Activated CD4-positive, alpha-beta memory T cell treated with anti-CD3 and anti-CD28 coated beads, Interleukin-2, amount 10 ng/mL, durations not matched to agents 7 days and 5 days (primary cell): ENCODE measurements around the gene FMNL2. TPM values are rescaled to one million over a fixed set of nuclear protein-coding genes. Genes with fewer than 3 reads are reported as not detected.

Experiments used
- CTCF ChIA-PET: fragments of 350-600 bp; sonication (Branson Sonifier 250); formaldehyde crosslinking; loops from one replicate; lab custom pipeline; 2021; ENCODE audit warnings: antibody characterized with exemption, inconsistent platforms; lab: Charles Lee
- POLR2A ChIA-PET: fragments of 350-600 bp; sonication (Branson Sonifier 250); formaldehyde crosslinking; loops from one replicate; lab custom pipeline; 2021; ENCODE audit warnings: antibody characterized with exemption; lab: Charles Lee
- DNase-seq: peaks from one replicate; pipeline ENCODE4 v3.0.0-alpha.2; 2020
- H3K27ac Mint-ChIP-seq: one replicate; pipeline ENCODE4 v1.8.0; 2021; ENCODE audit warnings: mild to moderate bottlenecking, mixed read lengths
- H3K27me3 Mint-ChIP-seq: one replicate; pipeline ENCODE4 v1.8.0; 2021; ENCODE audit warnings: mixed read lengths
- H3K36me3 Mint-ChIP-seq: one replicate; pipeline ENCODE4 v1.8.0; 2021; ENCODE audit warnings: low read depth, mixed read lengths
- H3K4me1 Mint-ChIP-seq: one replicate; pipeline ENCODE4 v1.8.0; 2021; ENCODE audit warnings: mixed read lengths
- H3K4me3 Mint-ChIP-seq: one replicate; pipeline ENCODE4 v1.8.0; 2021; ENCODE audit warnings: mild to moderate bottlenecking, mixed read lengths
- H3K9me3 Mint-ChIP-seq: one replicate; pipeline ENCODE4 v1.8.0; 2021; ENCODE audit warnings: mixed read lengths
- total RNA-seq, 2 experiments: library from RNA; stranded (reverse); gene quantifications; one replicate each; pipeline ENCODE4 v1.2.3, GENCODE V29; 2021

The FMNL2 gene
- total RNA-seq, 2 experiments from 2014 or later: 1.0 to 1.1 TPM

- Mint-ChIP-seq H3K27me3 (peaks cover 14% of the 10 kb centered on the region), H3K4me1 (no peaks in the 10 kb centered on the region)
Measured at GRCh38 chr2:152458441-152458940, 123.5 kb downstream of the FMNL2 start.

GRCh38 chr2:152459091-152459490, 124.1 kb downstream of the FMNL2 start:
- Mint-ChIP-seq H3K27ac (no peak overlapping the region), H3K4me3 (no peak overlapping the region), H3K27me3 (peaks cover 14% of the 10 kb centered on the region), H3K36me3 (no peaks in the 10 kb centered on the region), H3K4me1 (no peaks in the 10 kb centered on the region), H3K9me3 (no peaks in the 10 kb centered on the region)
- ChIA-PET CTCF (no interaction called here), POLR2A (no interaction called here)
- no peak for DNase-seq

More at GRCh38 chr2:152458441-152458940, 123.5 kb downstream of the FMNL2 start:
- no peak for DNase-seq
- ChIA-PET POLR2A (no interaction called here), CTCF (no interaction called here)
- no peaks in the 10 kb centered on the region for H3K9me3 Mint-ChIP-seq
- H3K27ac Mint-ChIP-seq: no peak overlapping the region
- no peak overlapping the region for H3K4me3 Mint-ChIP-seq
- no peaks in the 10 kb centered on the region for H3K36me3 Mint-ChIP-seq

GRCh38 chr2:152460567-152460966, 125.6 kb downstream of the FMNL2 start:
- H3K27me3 Mint-ChIP-seq: peaks cover 15% of the 10 kb centered on the region
- no peak overlapping the region for H3K4me3 Mint-ChIP-seq
- DNase-seq: no peak
- H3K9me3 Mint-ChIP-seq: no peaks in the 10 kb centered on the region
- CTCF ChIA-PET: no interaction called here
- H3K27ac Mint-ChIP-seq: no peak overlapping the region
- H3K4me1 Mint-ChIP-seq: no peaks in the 10 kb centered on the region
- H3K36me3 Mint-ChIP-seq: no peaks in the 10 kb centered on the region
- POLR2A ChIA-PET: no interaction called here

GRCh38 chr2:152462120-152462519, 127.1 kb downstream of the FMNL2 start:
- ChIA-PET CTCF (no interaction called here), POLR2A (no interaction called here)
- no peak overlapping the region for H3K27ac Mint-ChIP-seq
- H3K4me1 Mint-ChIP-seq: no peaks in the 10 kb centered on the region
- H3K36me3 Mint-ChIP-seq: no peaks in the 10 kb centered on the region
- no peak overlapping the region for H3K4me3 Mint-ChIP-seq
- no peak for DNase-seq
- no peaks in the 10 kb centered on the region for H3K9me3 Mint-ChIP-seq
- H3K27me3 Mint-ChIP-seq: peaks cover 15% of the 10 kb centered on the region

GRCh38 chr2:152462779-152463178, 127.8 kb downstream of the FMNL2 start:
- POLR2A ChIA-PET: no interaction called here
- no peaks in the 10 kb centered on the region for H3K9me3 Mint-ChIP-seq
- no peak overlapping the region for H3K27ac Mint-ChIP-seq
- no peak for DNase-seq
- no peaks in the 10 kb centered on the region for H3K4me1 Mint-ChIP-seq
- CTCF ChIA-PET: no interaction called here
- H3K27me3 Mint-ChIP-seq: peaks cover 16% of the 10 kb centered on the region
- no peak overlapping the region for H3K4me3 Mint-ChIP-seq
- H3K36me3 Mint-ChIP-seq: no peaks in the 10 kb centered on the region

- H3K36me3 Mint-ChIP-seq: no peaks in the 10 kb centered on the region
- DNase-seq: no peak
- no peak overlapping the region for H3K27ac Mint-ChIP-seq
- H3K4me1 Mint-ChIP-seq: peaks cover 5% of the 10 kb centered on the region
- ChIA-PET CTCF (no interaction called here), POLR2A (no interaction called here)
- H3K9me3 Mint-ChIP-seq: no peaks in the 10 kb centered on the region
- peaks cover 11% of the 10 kb centered on the region for H3K27me3 Mint-ChIP-seq
- H3K4me3 Mint-ChIP-seq: no peak overlapping the region
Measured at GRCh38 chr2:152464851-152465470, 130.0 kb downstream of the FMNL2 start.

- no peaks in the 10 kb centered on the region for H3K9me3 Mint-ChIP-seq
- no peak overlapping the region for H3K4me3 Mint-ChIP-seq
- no peak overlapping the region for H3K27ac Mint-ChIP-seq
- H3K27me3 Mint-ChIP-seq: peaks cover 11% of the 10 kb centered on the region
- ChIA-PET POLR2A (no interaction called here), CTCF (no interaction called here)
- H3K4me1 Mint-ChIP-seq: peaks cover 5% of the 10 kb centered on the region
- DNase-seq: no peak
- no peaks in the 10 kb centered on the region for H3K36me3 Mint-ChIP-seq
Measured at GRCh38 chr2:152465541-152465940, 130.6 kb downstream of the FMNL2 start.

- no peak overlapping the region for H3K27ac Mint-ChIP-seq
- ChIA-PET POLR2A (no interaction called here), CTCF (no interaction called here)
- no peak overlapping the region for H3K4me3 Mint-ChIP-seq
- no peak for DNase-seq
- H3K4me1 Mint-ChIP-seq: peaks cover 5% of the 10 kb centered on the region
- no peaks in the 10 kb centered on the region for H3K36me3 Mint-ChIP-seq
- H3K9me3 Mint-ChIP-seq: no peaks in the 10 kb centered on the region
- H3K27me3 Mint-ChIP-seq: peaks cover 9% of the 10 kb centered on the region
Measured at GRCh38 chr2:152466041-152466440, 131.1 kb downstream of the FMNL2 start.

GRCh38 chr2:152466980-152467676, 132.2 kb downstream of the FMNL2 start:
- H3K4me3 Mint-ChIP-seq: no peak overlapping the region
- POLR2A ChIA-PET: no interaction called here
- no peaks in the 10 kb centered on the region for H3K9me3 Mint-ChIP-seq
- no peak for DNase-seq
- H3K27ac Mint-ChIP-seq: no peak overlapping the region
- CTCF ChIA-PET: no interaction called here
- peaks cover 9% of the 10 kb centered on the region for H3K27me3 Mint-ChIP-seq
- peaks cover 5% of the 10 kb centered on the region for H3K4me1 Mint-ChIP-seq
- no peaks in the 10 kb centered on the region for H3K36me3 Mint-ChIP-seq

GRCh38 chr2:152467677-152468410, 132.9 kb downstream of the FMNL2 start:
- Mint-ChIP-seq H3K27me3 (peaks cover 10% of the 10 kb centered on the region), H3K4me1 (peaks cover 5% of the 10 kb centered on the region), H3K27ac (no peak overlapping the region), H3K9me3 (no peaks in the 10 kb centered on the region), H3K36me3 (no peaks in the 10 kb centered on the region), H3K4me3 (no peak overlapping the region)
- ChIA-PET POLR2A (no interaction called here), CTCF (interaction anchor here (0.9 kb wide), 1 partner anchor 292 kb away, joined by 3 read pairs; the partner anchor contains the start of gene STAM2)
- DNase-seq: no peak

- Mint-ChIP-seq H3K27ac (no peak overlapping the region), H3K36me3 (no peaks in the 10 kb centered on the region), H3K27me3 (peaks cover 11% of the 10 kb centered on the region), H3K9me3 (no peaks in the 10 kb centered on the region), H3K4me3 (no peak overlapping the region), H3K4me1 (peaks cover 5% of the 10 kb centered on the region)
- POLR2A ChIA-PET: interaction anchor here (0.7 kb wide), 1 partner anchor 12 kb away, joined by 3 read pairs; no protein-coding TSS in a partner anchor
- DNase-seq: no peak
- CTCF ChIA-PET: interaction anchor here (0.9 kb wide), 1 partner anchor 293 kb away, joined by 3 read pairs; the partner anchor contains the start of gene STAM2
Measured at GRCh38 chr2:152468899-152469692, 134.1 kb downstream of the FMNL2 start.

- Mint-ChIP-seq H3K36me3 (no peaks in the 10 kb centered on the region), H3K9me3 (no peaks in the 10 kb centered on the region), H3K27me3 (peaks cover 7% of the 10 kb centered on the region), H3K4me3 (no peak overlapping the region), H3K27ac (no peak overlapping the region), H3K4me1 (peaks cover 5% of the 10 kb centered on the region)
- CTCF ChIA-PET: no interaction called here
- no peak for DNase-seq
- POLR2A ChIA-PET: no interaction called here
Measured at GRCh38 chr2:152470861-152471854, 136.2 kb downstream of the FMNL2 start.
